ENCODE data around the gene TMEM150B.

DNA sequence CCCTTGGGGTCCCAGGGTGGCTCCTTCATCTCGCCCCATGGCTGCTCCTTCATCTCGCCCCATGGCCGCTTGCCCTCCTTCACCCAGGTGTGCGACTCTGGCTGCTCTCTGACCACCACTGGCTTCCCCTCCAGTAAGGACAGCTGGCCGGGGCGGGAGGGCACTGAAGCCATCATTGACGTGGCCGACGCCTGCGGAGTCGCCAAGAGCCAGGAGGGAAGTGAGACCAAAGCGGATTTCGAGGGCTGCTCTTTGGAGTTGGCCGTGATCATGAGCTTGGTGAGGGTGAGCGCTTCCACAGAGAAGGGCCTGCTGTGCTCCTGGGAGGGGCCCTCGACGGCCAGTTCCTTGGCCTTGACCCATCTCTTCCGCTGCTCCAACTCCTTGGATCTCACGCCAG is 33.4 kb upstream of the TMEM150B start:
- TF ChIP-seq EZH2phosphoT487 (conservative IDR thresholded peaks at IDR 0.05; ENCODE audit: low read length) = no peak
- TF ChIP-seq, protein P1, sequence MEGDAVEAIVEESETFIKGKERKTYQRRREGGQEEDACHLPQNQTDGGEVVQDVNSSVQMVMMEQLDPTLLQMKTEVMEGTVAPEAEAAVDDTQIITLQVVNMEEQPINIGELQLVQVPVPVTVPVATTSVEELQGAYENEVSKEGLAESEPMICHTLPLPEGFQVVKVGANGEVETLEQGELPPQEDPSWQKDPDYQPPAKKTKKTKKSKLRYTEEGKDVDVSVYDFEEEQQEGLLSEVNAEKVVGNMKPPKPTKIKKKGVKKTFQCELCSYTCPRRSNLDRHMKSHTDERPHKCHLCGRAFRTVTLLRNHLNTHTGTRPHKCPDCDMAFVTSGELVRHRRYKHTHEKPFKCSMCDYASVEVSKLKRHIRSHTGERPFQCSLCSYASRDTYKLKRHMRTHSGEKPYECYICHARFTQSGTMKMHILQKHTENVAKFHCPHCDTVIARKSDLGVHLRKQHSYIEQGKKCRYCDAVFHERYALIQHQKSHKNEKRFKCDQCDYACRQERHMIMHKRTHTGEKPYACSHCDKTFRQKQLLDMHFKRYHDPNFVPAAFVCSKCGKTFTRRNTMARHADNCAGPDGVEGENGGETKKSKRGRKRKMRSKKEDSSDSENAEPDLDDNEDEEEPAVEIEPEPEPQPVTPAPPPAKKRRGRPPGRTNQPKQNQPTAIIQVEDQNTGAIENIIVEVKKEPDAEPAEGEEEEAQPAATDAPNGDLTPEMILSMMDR (IDR thresholded peaks at IDR 0.05; ENCODE audit: insufficient read depth, low read length, poor library complexity, severe bottlenecking) = no peak

All from SU-DHL-6 (cell line).